ENCODE data around the gene SCARB1.
A peak's percentile ranks its signal among the peaks of the same experiment; 100 is the strongest.
"Not testable (repeated sequence)": the region's sequence is repeated elsewhere in the genome, so short reads cannot be mapped to it uniquely, and the experiment has no call there.

SCARB1 gene, protein sequence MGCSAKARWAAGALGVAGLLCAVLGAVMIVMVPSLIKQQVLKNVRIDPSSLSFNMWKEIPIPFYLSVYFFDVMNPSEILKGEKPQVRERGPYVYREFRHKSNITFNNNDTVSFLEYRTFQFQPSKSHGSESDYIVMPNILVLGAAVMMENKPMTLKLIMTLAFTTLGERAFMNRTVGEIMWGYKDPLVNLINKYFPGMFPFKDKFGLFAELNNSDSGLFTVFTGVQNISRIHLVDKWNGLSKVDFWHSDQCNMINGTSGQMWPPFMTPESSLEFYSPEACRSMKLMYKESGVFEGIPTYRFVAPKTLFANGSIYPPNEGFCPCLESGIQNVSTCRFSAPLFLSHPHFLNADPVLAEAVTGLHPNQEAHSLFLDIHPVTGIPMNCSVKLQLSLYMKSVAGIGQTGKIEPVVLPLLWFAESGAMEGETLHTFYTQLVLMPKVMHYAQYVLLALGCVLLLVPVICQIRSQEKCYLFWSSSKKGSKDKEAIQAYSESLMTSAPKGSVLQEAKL

DNA sequence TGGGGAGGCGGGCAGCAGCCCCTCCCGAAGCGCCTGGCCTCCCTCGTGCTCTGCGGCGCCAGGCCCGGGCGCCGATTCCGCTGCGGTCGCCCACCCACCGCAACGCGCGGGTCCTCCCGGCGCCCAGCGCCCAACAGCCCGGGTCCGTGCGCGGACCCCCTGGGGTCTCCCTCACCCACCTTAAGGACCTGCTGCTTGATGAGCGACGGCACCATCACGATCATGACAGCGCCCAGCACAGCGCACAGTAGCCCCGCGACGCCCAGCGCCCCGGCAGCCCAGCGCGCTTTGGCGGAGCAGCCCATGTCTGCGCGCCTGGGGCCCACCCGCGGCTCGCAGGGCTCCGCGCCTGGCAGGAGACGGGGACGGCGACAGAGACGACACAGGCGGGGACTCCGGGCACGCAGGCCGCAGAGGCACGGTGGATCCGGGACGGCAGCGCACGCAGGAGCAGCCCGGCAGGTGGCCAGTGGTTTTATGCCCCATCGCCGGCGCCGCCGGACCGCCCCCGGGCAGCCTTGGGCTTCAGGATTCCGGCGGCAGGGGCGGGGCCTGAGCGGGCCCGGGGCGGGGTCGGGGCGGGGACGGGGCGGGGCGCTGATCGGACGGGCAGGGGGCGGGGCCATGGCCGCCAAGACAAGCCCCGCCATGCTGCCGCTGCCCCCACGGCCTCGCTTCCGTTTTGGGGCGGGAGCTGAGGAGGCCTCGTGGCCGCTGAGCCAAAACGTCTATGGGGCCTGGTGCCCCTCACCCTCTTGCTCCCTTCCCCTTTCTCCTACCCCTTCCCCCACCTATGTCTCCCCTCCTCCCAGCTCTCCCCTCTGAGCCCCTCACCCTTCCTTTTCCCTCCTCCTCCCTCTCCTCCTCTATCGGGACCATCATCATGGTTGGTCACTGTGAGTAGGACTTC lies at the start of gene SCARB1:
TSS of gene SCARB1 (minus strand) at position 449 of the 910 bp plus-strand sequence. CDS start at position 305, 144 bp downstream.
- Mint-ChIP-seq H3K27me3 (peaks cover 3% of the 10 kb centered on the region), H3K4me3 (peak within 1 kb of the TSS; percentile 94), H3K36me3 (ENCODE audit: low read depth) (peaks cover 54% of the 10 kb centered on the region), H3K4me1 (ENCODE audit: low read depth) (peaks cover 76% of the 10 kb centered on the region), H3K9me3 (no peaks in the 10 kb centered on the region), H3K27ac (peak within 1 kb of the TSS; percentile 97)
- intact Hi-C loops (cut with micrococcal nuclease), result loop anchor here (2.0 kb wide), 1 partner anchor 35 kb away; no protein-coding TSS in a partner anchor

DNA sequence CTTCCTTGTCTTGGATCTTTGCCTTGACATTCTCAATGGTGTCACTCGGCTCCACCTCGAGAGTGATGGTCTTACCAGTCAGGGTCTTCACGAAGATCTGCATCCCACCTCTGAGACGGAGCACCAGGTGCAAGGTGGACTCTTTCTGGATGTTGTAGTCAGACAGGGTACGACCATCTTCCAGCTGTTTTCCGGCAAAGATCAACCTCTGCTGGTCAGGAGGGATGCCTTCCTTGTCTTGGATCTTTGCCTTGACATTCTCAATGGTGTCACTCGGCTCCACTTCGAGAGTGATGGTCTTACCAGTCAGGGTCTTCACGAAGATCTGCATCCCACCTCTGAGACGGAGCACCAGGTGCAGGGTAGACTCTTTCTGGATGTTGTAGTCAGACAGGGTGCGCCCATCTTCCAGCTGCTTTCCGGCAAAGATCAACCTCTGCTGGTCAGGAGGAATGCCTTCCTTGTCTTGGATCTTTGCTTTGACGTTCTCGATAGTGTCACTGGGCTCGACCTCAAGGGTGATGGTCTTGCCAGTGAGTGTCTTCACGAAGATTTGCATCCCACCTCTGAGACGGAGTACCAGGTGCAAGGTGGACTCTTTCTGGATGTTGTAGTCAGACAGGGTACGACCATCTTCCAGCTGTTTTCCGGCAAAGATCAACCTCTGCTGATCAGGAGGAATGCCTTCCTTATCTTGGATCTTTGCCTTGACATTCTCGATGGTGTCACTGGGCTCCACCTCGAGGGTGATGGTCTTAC lies 49.0 kb upstream of the SCARB1 start:
- Mint-ChIP-seq H3K27ac (peak overlapping the region; percentile 97), H3K4me3 (peak overlapping the region; percentile 90), H3K4me1 (ENCODE audit: low read depth) (peaks cover 51% of the 10 kb centered on the region), H3K36me3 (ENCODE audit: low read depth) (peaks cover 58% of the 10 kb centered on the region)
- H3K27me3 Mint-ChIP-seq; intact Hi-C loops (cut with micrococcal nuclease); H3K9me3 Mint-ChIP-seq: not testable (repeated sequence)

DNA sequence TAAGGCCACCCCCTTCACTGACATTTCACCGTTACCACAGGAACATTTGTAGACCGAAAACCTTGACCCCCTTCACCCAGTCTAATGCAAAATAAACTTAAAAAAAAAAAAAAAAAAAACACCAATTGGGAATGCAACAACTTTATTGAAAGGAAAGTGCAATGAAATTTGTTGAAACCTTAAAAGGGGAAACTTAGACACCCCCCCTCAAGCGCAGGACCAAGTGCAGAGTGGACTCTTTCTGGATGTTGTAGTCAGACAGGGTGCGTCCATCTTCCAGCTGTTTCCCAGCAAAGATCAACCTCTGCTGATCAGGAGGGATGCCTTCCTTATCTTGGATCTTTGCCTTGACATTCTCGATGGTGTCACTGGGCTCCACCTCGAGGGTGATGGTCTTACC lies 47.9 kb upstream of the SCARB1 start:
- Mint-ChIP-seq H3K4me3 (peak overlapping the region; percentile 78), H3K36me3 (ENCODE audit: low read depth) (peaks cover 58% of the 10 kb centered on the region), H3K4me1 (ENCODE audit: low read depth) (peaks cover 42% of the 10 kb centered on the region), H3K27ac (peak overlapping the region; percentile 35)
- H3K9me3 Mint-ChIP-seq; intact Hi-C loops (cut with micrococcal nuclease); H3K27me3 Mint-ChIP-seq: not testable (repeated sequence)

DNA sequence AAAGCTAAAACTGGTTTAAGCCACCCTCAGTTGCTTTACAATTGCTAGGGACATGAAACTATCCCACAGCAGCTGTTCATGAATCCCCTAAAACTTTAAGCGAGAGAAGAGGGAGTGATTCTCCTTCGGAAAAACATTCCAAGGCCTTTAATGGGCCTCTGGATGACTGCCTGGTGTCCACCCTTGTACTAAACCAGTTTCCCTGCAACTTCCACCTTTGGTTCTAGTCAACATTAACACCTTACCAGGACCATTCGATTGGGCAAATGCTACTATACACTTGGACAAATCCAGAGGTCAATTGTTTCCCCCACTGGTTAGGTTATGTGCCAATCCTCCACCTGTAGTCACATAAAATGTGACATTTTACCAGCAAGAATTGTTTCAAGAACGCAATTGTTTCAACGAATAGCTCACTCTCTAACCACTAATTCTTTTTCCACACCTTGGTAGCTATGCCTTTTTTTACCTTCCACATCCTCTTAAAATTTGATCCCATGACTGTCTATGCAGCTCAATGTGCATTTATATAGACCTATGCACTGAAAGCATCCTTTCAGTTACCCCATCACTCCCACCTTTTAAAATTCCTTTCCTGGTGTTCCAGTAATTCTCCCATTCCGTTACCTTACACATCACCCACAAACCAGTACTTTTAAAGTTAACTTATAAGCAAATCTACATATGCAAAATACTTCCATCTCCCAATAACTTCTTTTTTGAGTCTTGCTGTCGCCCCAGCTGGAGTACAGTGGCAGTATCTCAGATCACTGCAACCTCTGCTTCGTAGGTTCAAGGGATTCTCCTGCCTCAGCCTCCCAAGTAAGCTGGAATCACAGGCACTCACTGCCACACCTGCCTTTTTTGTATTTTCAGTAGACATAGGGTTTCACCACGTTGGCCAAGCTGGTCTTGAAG lies 47.2 kb upstream of the SCARB1 start:
- peaks cover 58% of the 10 kb centered on the region for H3K36me3 Mint-ChIP-seq (ENCODE audit: low read depth)
- intact Hi-C loops (cut with micrococcal nuclease), result no loop called here
- H3K27ac Mint-ChIP-seq, result peak overlapping the region; percentile 35
- peaks cover 42% of the 10 kb centered on the region for H3K4me1 Mint-ChIP-seq (ENCODE audit: low read depth)
- no peaks in the 10 kb centered on the region for H3K27me3 Mint-ChIP-seq
- no peaks in the 10 kb centered on the region for H3K9me3 Mint-ChIP-seq
- peak overlapping the region; percentile 78 for H3K4me3 Mint-ChIP-seq

DNA sequence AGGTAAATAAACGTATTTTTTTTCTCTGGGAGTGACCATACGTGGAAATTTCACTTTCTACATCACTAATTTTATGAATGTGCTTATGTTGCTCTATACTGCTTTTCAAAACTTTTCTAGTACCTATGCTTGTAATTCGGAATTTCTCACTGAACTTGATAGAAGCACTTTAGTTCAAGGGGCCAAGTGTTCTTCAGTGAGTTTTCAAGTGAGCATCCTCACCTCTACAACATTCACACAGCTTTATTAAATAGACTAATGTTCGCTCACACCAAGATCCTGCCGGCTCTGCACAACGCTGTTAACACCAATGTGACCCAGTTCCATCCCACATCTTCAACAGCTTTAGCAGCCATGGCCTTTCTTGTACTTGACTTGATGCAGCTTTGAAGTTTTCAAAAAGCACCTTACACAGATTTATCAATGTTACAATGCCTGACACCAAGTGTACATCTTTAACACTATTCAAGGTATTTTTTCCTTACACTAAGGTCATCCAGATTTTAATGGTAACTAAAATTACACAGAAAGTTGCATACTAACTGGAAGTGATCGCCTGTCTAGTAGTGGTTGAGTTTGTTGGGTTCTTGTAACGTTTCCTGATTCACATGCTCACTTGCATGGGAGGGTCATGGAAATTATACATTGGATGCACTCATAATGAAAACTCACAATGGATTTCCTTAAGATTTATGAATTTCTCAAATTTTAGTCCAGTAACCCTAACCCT lies 46.3 kb upstream of the SCARB1 start:
- Mint-ChIP-seq H3K27me3 (no peaks in the 10 kb centered on the region), H3K36me3 (ENCODE audit: low read depth) (peaks cover 53% of the 10 kb centered on the region), H3K27ac (peak overlapping the region; percentile 35), H3K9me3 (no peaks in the 10 kb centered on the region), H3K4me1 (ENCODE audit: low read depth) (peaks cover 46% of the 10 kb centered on the region), H3K4me3 (peak overlapping the region; percentile 78)
- intact Hi-C loops (cut with micrococcal nuclease), result loop anchor here (5.0 to 10.0 kb wide), 2 partner anchors 32 to 135 kb away; no protein-coding TSS in a partner anchor

DNA sequence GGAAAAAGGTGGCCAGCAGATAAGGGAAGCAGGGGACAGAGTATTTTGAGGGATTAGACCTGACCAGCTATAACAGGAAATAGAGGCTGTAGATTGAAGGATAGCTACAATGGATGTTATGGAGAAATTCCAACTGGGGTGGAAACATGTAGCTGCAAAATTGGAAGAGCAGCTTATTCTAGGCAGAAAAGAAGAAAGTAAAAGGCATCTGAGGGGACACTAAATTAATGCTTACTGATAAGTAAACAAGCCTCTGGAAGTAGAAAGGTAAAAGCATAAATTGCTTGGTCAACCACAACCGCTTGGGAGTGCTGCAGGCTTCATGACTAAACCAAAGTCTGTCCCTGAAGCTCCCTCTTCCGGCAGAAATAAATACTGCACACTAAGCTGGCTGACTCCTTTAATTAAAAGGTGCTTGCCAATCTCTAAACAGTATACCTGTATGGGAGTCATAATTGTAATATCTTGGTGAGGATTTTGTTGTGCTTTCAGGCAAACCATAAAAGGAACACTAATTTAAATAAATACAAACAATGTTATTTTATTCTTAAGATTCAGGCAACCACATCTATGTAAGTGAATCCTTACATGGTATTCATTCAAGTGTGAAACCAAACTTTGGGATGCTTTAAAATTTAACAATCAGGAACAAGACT lies 43.1 kb upstream of the SCARB1 start:
- H3K9me3 Mint-ChIP-seq, result no peaks in the 10 kb centered on the region
- no peaks in the 10 kb centered on the region for H3K27me3 Mint-ChIP-seq
- H3K36me3 Mint-ChIP-seq (ENCODE audit: low read depth), result peaks cover 21% of the 10 kb centered on the region
- intact Hi-C loops (cut with micrococcal nuclease), result loop anchor here (5.0 to 10.0 kb wide), 2 partner anchors 36 to 132 kb away; no protein-coding TSS in a partner anchor
- no peak overlapping the region for H3K4me3 Mint-ChIP-seq
- H3K27ac Mint-ChIP-seq, result peak overlapping the region; percentile 71
- peaks cover 62% of the 10 kb centered on the region for H3K4me1 Mint-ChIP-seq (ENCODE audit: low read depth)

DNA sequence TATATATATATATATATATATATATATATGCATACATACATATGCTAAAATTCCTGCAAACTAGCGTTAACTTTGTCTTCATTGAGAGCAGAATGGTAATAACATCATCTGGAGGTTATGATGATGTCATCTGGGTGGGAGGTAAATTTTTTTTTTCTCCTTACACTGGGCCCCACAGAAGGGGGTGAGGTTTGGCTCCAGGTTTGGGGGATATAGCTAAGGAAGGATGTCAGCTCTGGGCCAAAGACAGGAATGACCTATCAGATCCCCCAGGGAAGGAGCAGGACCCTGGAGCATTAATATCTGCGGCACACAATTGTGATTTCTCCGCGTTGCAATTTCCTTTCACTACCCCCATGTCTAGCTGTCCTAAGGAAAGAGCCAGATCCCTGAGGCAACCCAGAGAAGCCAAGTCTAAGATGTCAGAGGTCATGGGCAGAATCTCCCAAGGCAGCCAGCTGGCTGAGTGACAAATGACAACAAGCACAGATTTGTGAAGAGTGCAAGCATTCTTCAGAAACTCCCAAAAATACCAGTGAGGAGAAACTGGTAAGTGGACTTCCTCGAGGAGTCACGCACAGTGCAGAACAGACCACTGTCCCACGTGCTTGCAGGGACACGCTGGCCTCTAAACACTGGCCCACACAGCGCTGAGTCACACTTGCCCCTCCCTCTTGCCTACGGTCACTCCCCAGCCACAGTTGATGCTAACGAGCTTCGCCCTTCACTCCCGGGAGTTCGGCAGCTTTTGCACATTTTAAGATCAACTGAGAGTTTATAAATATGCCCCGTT lies 40.8 kb upstream of the SCARB1 start:
- Mint-ChIP-seq H3K27me3 (peaks cover 2% of the 10 kb centered on the region), H3K4me3 (peak overlapping the region; percentile 55), H3K4me1 (ENCODE audit: low read depth) (peaks cover 50% of the 10 kb centered on the region), H3K9me3 (no peaks in the 10 kb centered on the region), H3K27ac (peak overlapping the region; percentile 71), H3K36me3 (ENCODE audit: low read depth) (no peaks in the 10 kb centered on the region)
- intact Hi-C loops (cut with micrococcal nuclease), result loop anchor here (5.0 to 10.0 kb wide), 2 partner anchors 38 to 130 kb away; no protein-coding TSS in a partner anchor

DNA sequence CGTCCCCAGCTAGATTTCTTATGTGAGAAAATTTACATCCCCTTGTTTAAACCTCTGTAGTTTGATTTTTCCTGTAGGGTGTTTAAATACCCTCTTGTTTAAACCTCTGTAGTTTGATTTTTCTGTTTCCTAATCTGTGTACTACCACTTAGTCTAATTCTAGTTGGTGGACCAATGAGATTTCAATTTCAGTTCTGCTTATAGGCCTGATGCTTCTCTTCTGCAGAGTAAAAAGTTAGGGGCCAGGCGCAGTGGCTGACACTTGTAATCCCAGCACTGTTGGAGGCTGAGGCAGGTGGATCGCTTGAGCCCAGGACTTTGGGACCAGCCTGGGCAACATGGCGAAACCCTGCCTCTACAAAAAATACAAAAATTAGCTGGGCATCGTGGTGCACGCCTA lies 39.3 kb upstream of the SCARB1 start:
- intact Hi-C loops (cut with micrococcal nuclease), result loop anchor here (10.0 kb wide), 1 partner anchor 128 kb away; no protein-coding TSS in a partner anchor
- peaks cover 64% of the 10 kb centered on the region for H3K4me1 Mint-ChIP-seq (ENCODE audit: low read depth)

DNA sequence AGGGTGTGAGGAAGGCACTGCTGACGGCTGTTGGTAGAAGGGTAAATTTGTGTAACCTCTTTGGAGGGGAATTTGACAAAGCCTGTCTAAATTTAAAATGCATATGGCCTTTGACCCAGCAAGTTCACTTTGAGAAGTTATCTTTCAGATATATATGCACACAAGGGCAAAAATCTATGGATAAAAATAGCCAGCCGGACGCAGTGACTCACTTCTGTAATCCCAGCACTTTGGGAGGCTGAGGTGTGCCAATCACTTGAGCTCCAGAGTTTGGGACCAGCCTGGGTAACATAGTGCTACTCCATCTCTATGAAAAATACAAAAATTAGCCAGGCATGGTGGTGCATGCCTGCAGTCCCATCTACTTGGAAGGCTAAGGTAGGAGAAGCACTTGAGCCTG lies 37.3 kb upstream of the SCARB1 start:
- H3K9me3 Mint-ChIP-seq, result no peaks in the 10 kb centered on the region
- H3K27me3 Mint-ChIP-seq, result peaks cover 2% of the 10 kb centered on the region
- no peak overlapping the region for H3K4me3 Mint-ChIP-seq
- peak overlapping the region; percentile 37 for H3K27ac Mint-ChIP-seq
- peaks cover 72% of the 10 kb centered on the region for H3K4me1 Mint-ChIP-seq (ENCODE audit: low read depth)
- intact Hi-C loops (cut with micrococcal nuclease), result loop anchor here (10.0 kb wide), 1 partner anchor 126 kb away; no protein-coding TSS in a partner anchor
- H3K36me3 Mint-ChIP-seq (ENCODE audit: low read depth), result no peaks in the 10 kb centered on the region

More for the DNA sequence above, 39.3 kb upstream of the SCARB1 start:
- H3K9me3 Mint-ChIP-seq, result no peaks in the 10 kb centered on the region
- H3K4me3 Mint-ChIP-seq, result no peak overlapping the region
- H3K36me3 Mint-ChIP-seq (ENCODE audit: low read depth), result no peaks in the 10 kb centered on the region
- peak overlapping the region; percentile 71 for H3K27ac Mint-ChIP-seq
- H3K27me3 Mint-ChIP-seq, result peaks cover 2% of the 10 kb centered on the region

DNA sequence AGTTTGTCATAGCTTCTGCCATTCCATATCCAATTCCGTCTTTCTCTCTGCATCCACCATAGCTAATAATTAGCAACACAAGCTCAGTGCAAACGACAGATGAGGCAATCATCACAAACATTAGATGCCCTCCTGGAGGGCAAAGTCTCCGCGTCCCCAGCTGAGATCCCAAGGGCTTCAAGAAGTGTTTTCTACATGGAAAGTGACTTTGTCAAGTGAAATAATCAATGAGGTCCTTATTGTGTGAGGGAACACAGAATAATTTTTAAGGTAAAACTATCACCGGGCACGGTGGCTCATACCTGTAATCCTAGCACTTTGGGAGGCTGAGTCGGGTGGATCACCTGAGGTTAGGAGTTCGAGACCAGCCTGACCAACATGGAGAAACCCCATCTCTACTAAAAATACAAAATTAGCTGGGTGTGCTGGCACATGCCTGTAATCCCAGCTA lies 36.7 kb upstream of the SCARB1 start:
- Mint-ChIP-seq H3K4me1 (ENCODE audit: low read depth) (peaks cover 71% of the 10 kb centered on the region), H3K27ac (peak overlapping the region; percentile 37)
- not testable (repeated sequence) for H3K9me3 Mint-ChIP-seq; H3K27me3 Mint-ChIP-seq; H3K4me3 Mint-ChIP-seq; H3K36me3 Mint-ChIP-seq (ENCODE audit: low read depth)
- intact Hi-C loops (cut with micrococcal nuclease), result loop anchor here (10.0 kb wide), 1 partner anchor 126 kb away; no protein-coding TSS in a partner anchor

DNA sequence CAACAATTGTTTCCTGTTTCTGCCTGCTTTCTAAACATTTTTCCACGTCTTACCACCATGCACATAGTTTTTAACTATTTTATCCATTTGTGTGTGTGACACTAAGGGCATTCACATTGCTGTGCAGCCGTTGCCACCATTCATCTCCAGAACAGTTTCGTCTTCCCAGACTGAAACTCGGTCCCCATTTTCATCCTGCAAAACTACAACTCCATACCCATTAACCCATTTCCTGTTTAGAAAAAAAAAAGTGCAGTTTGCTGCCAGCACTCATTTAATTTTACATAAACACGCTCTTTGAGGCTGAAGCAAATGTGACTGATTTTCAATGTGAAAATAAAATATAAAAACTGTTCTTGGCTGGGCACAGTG lies 35.2 kb upstream of the SCARB1 start:
- Mint-ChIP-seq H3K27ac (peak overlapping the region; percentile 61), H3K9me3 (no peaks in the 10 kb centered on the region), H3K4me1 (ENCODE audit: low read depth) (peaks cover 68% of the 10 kb centered on the region), H3K27me3 (peaks cover 2% of the 10 kb centered on the region), H3K36me3 (ENCODE audit: low read depth) (no peaks in the 10 kb centered on the region), H3K4me3 (no peak overlapping the region)
- intact Hi-C loops (cut with micrococcal nuclease), result loop anchor here (2.0 kb wide), 1 partner anchor 36 kb away; the partner anchor contains the start of gene SCARB1
